Breast epithelium (tissue), 4 donors: Measurements from ENCODE around the gene SLC1A7. TPM values are rescaled to one million over a fixed set of nuclear protein-coding genes. Genes with fewer than 3 reads are reported as not detected.

Experiments
- DNase-seq, 2 donors: peaks; one replicate each; pipeline ENCODE4 v3.0.0-alpha.2; 2019; ENCODE audit warnings: low spot score in 2 of 2
- H3K27ac ChIP-seq, 2 donors: fragments of 200-600 bp; sonication (generic) in 1 of 2; one replicate each; pipeline ENCODE4 v1.5.1; 2016 to 2019; ENCODE audit warnings: mild to moderate bottlenecking in 1 of 2
- H3K27me3 ChIP-seq, 2 donors: fragments of 200-600 bp; sonication (generic) in 1 of 2; one replicate each; pipeline versions ENCODE4 v1.5.1 to v1.6.0; 2017 to 2019; ENCODE audit warnings: control low read depth in 1 of 2, mild to moderate bottlenecking in 1 of 2
- H3K36me3 ChIP-seq: fragments of 200-600 bp; one replicate; pipeline ENCODE4 v1.5.1; 2019
- H3K4me1 ChIP-seq, 2 donors: fragments of 200-600 bp; sonication (generic); one replicate each; pipeline ENCODE4 v1.5.1; 2016 to 2019; ENCODE audit warnings: control low read depth in 1 of 2
- H3K4me3 ChIP-seq, 3 donors: fragments of 200-600 bp; sonication (generic); 1 replicate in 2 of 3; 2 replicates in 1 of 3; pipeline ENCODE4 v1.5.1; 2016 to 2019; ENCODE audit warnings: mild to moderate bottlenecking in 3 of 3, moderate library complexity in 2 of 3
- H3K9me3 ChIP-seq, 2 donors: fragments of 200-600 bp; sonication (generic) in 1 of 2; one replicate each; pipeline ENCODE4 v1.5.1; 2016 to 2019; ENCODE audit warnings: control low read depth in 1 of 2
- POLR2A ChIP-seq: fragments of 450-650 bp; IDR thresholded peaks from one replicate; pipeline ENCODE4 v1.6.1; 2016; ENCODE audit warnings: antibody characterized with exemption, mild to moderate bottlenecking, moderate library complexity
- POLR2AphosphoS5 ChIP-seq, 3 donors: sonication (generic); formaldehyde crosslinking; IDR thresholded peaks; one replicate each; pipeline ENCODE4 v1.6.1; 2017; ENCODE audit warnings: antibody characterized with exemption in 3 of 3
- intact Hi-C: fragments of 100-400 bp; cut with DNase I; formaldehyde crosslinking; loops from one replicate; pipeline ENCODE4 v1.15.1; 2023; ENCODE audit warnings: low total_unique reads
- total RNA-seq, 3 donors: library from RNA; depleted of rRNA; stranded (reverse); fragments of >200 nt; gene quantifications; one replicate each; pipeline ENCODE4 v1.1.0, GENCODE V29; 2016
- TF ChIP-seq, protein P1 (sequence below), 3 donors: fragments of 450-650 bp; IDR thresholded peaks; one replicate each; pipeline ENCODE4 v1.5.1; 2016 to 2017; ENCODE audit warnings: antibody characterized with exemption in 3 of 3, mild to moderate bottlenecking in 3 of 3, moderate library complexity in 3 of 3

SLC1A7 gene
- total RNA-seq, 3 donors from 2014 or later, result 0.16 TPM; not detected in 2

GRCh38 chr1:53126495-53126894 lies 15.9 kb downstream of the SLC1A7 start:
- H3K4me1 ChIP-seq, result peaks cover 0 to 8% of the 10 kb centered on the region in 2 donors
- intact Hi-C loops, result no loop called here
- H3K9me3 ChIP-seq, result no peaks in the 10 kb centered on the region
- TF ChIP-seq, protein P1, sequence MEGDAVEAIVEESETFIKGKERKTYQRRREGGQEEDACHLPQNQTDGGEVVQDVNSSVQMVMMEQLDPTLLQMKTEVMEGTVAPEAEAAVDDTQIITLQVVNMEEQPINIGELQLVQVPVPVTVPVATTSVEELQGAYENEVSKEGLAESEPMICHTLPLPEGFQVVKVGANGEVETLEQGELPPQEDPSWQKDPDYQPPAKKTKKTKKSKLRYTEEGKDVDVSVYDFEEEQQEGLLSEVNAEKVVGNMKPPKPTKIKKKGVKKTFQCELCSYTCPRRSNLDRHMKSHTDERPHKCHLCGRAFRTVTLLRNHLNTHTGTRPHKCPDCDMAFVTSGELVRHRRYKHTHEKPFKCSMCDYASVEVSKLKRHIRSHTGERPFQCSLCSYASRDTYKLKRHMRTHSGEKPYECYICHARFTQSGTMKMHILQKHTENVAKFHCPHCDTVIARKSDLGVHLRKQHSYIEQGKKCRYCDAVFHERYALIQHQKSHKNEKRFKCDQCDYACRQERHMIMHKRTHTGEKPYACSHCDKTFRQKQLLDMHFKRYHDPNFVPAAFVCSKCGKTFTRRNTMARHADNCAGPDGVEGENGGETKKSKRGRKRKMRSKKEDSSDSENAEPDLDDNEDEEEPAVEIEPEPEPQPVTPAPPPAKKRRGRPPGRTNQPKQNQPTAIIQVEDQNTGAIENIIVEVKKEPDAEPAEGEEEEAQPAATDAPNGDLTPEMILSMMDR (IDR thresholded peaks at IDR 0.05), result no peak
- TF ChIP-seq POLR2AphosphoS5 (IDR thresholded peaks at IDR 0.05), result no peak
- no peak for TF ChIP-seq POLR2A
- no peak overlapping the region for H3K4me3 ChIP-seq
- no peaks in the 10 kb centered on the region for H3K27me3 ChIP-seq
- H3K36me3 ChIP-seq, result no peaks in the 10 kb centered on the region
- peak overlapping the region in 1 of 2 donors; percentile 93 for H3K27ac ChIP-seq
- no peak for DNase-seq

DNA sequence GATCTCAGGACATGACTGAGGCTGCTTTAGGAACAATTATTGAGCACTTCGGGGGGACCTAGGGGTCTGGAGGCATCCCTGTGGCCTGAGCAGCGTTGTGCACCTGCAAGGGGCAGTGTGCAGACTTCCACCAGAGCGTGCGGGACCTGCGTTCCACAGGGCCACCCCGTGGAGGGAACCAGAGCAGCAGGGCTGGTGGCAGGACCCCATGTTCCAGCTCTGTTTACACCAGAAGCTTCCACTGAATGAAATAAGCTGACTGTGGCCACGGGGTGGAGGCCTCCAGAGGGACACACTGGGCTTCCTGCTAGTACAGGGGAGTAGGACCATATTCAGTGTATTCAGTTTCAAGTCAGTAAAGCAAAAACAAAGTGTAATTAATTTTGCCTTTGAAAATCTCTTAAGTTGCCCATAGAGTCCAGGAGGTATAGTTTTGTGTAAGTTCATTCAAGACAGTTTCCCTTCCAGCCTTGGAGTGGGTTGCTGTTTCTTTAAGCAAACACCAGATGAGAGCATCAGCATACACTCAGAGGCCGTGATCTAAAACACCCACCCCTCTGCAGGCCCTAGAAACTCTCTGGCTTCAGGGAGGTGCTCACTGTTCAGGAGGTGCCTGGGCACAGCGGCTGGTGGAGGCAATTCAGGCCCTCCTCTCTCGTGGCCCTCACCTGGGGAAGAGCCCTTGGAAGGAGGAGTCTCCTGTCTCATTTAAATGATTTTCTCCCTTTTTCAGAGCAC lies 16.6 kb downstream of the SLC1A7 start:
- DNase-seq, result no peak
- peaks cover 0 to 8% of the 10 kb centered on the region in 2 donors for H3K4me1 ChIP-seq
- peak overlapping the region in 1 of 2 donors; percentile 93 for H3K27ac ChIP-seq

GRCh38 chr1:53125122-53125521 lies 17.3 kb downstream of the SLC1A7 start:
- intact Hi-C loops, result no loop called here
- no peak for DNase-seq
- Histone ChIP-seq H3K4me3 (no peak overlapping the region), H3K27ac (peak overlapping the region in 1 of 2 donors; percentile 93), H3K27me3 (no peaks in the 10 kb centered on the region), H3K36me3 (no peaks in the 10 kb centered on the region), H3K4me1 (peaks cover 0 to 8% of the 10 kb centered on the region in 2 donors), H3K9me3 (no peaks in the 10 kb centered on the region)
- TF ChIP-seq, protein P1 (IDR thresholded peaks at IDR 0.05), result no peak
- no peak for TF ChIP-seq POLR2A
- TF ChIP-seq POLR2AphosphoS5 (IDR thresholded peaks at IDR 0.05), result no peak

More for the DNA sequence above, 16.6 kb downstream of the SLC1A7 start:
- Histone ChIP-seq H3K4me3 (no peak overlapping the region), H3K9me3 (no peaks in the 10 kb centered on the region), H3K36me3 (no peaks in the 10 kb centered on the region), H3K27me3 (no peaks in the 10 kb centered on the region)
- intact Hi-C loops, result no loop called here
- no peak for TF ChIP-seq POLR2A
- TF ChIP-seq POLR2AphosphoS5 (IDR thresholded peaks at IDR 0.05), result no peak
- TF ChIP-seq, protein P1 (IDR thresholded peaks at IDR 0.05), result no peak

- Histone ChIP-seq H3K27me3 (no peaks in the 10 kb centered on the region), H3K9me3 (no peaks in the 10 kb centered on the region), H3K4me1 (peaks cover 0 to 8% of the 10 kb centered on the region in 2 donors), H3K27ac (peak overlapping the region; percentile 55 to 93), H3K36me3 (no peaks in the 10 kb centered on the region), H3K4me3 (peak overlapping the region in 1 of 3 donors; percentile 31)
- DNase-seq, result peak in 1 of 2 donors; percentile 42
- intact Hi-C loops, result no loop called here
- TF ChIP-seq POLR2A (no peak), POLR2AphosphoS5 (IDR thresholded peaks at IDR 0.05) (no peak)
- TF ChIP-seq, protein P1 (IDR thresholded peaks at IDR 0.05), result no peak
These were observed 18.8 kb downstream of the SLC1A7 start for GRCh38 chr1:53123453-53124140.

- no peak for TF ChIP-seq POLR2AphosphoS5 (IDR thresholded peaks at IDR 0.05)
- TF ChIP-seq POLR2A, result no peak
- TF ChIP-seq, protein P1 (IDR thresholded peaks at IDR 0.05), result no peak
- Histone ChIP-seq H3K36me3 (no peaks in the 10 kb centered on the region), H3K4me3 (no peak overlapping the region), H3K4me1 (peaks cover 0 to 8% of the 10 kb centered on the region in 2 donors), H3K27ac (peak overlapping the region; percentile 55 to 93), H3K9me3 (no peaks in the 10 kb centered on the region), H3K27me3 (no peaks in the 10 kb centered on the region)
- intact Hi-C loops, result no loop called here
- no peak for DNase-seq
These were observed 19.5 kb downstream of the SLC1A7 start for GRCh38 chr1:53122961-53123413.
